ENCODE measurements around the gene MED15.

GRCh38 chr22:20566420-20567260, 59.2 kb downstream of the MED15 start:
- TF ChIP-seq CTCF (IDR thresholded peaks at IDR 0.05) (no peak), ZFX (IDR thresholded peaks at IDR 0.05; ENCODE audit: borderline replicate concordance) (no peak)

All from 22Rv1 (cell line).